Lung (tissue), 12 donors: ENCODE measurements around the gene NCOA5. TPM values are rescaled to one million over a fixed set of nuclear protein-coding genes. Genes with fewer than 3 reads are reported as not detected.

Experiments used
- ATAC-seq: fragments of 200-7000 bp; cut with Tn5 transposase; one replicate; pipeline ENCODE4 v1.9.1; 2020; ENCODE audit warnings: moderate number of reproducible peaks; ENCODE audit not compliant: insufficient read depth, low FRiP score
- DNase-seq, 3 donors: peaks; one replicate each; pipeline ENCODE4 v3.0.0-alpha.2; 2013 to 2017
- H3K27ac ChIP-seq, 2 donors: one replicate each; pipeline ENCODE4 v1.5.1; 2013; ENCODE audit warnings: mild to moderate bottlenecking in 2 of 2, moderate library complexity in 2 of 2, control low read depth in 1 of 2, inconsistent platforms in 1 of 2, low read depth in 1 of 2, low read length in 1 of 2
- H3K27me3 ChIP-seq, 3 donors: one replicate each; pipeline ENCODE4 v1.5.1; 2013; ENCODE audit warnings: low read length in 2 of 3; ENCODE audit not compliant: control insufficient read depth in 3 of 3, insufficient read depth in 3 of 3
- H3K36me3 ChIP-seq, 4 donors: one replicate each; pipeline ENCODE4 v1.5.1; 2013; ENCODE audit warnings: low read length in 4 of 4, mild to moderate bottlenecking in 1 of 4, moderate library complexity in 1 of 4; ENCODE audit not compliant: control insufficient read depth in 4 of 4, insufficient read depth in 4 of 4
- H3K4me1 ChIP-seq, 5 donors: one replicate each; pipeline ENCODE4 v1.5.1; 2013; ENCODE audit warnings: low read length in 5 of 5, mild to moderate bottlenecking in 2 of 5, moderate library complexity in 1 of 5; ENCODE audit not compliant: control insufficient read depth in 5 of 5, insufficient read depth in 5 of 5
- H3K4me3 ChIP-seq: one replicate; pipeline ENCODE4 v1.5.1; 2013; ENCODE audit warnings: mild to moderate bottlenecking, control low read depth, moderate library complexity
- H3K9ac ChIP-seq, 2 donors: one replicate each; pipeline ENCODE4 v1.5.1; 2013; ENCODE audit warnings: low read length in 2 of 2, control low read depth in 1 of 2; ENCODE audit not compliant: insufficient read depth in 1 of 2
- H3K9me3 ChIP-seq, 4 donors: one replicate each; pipeline ENCODE4 v1.5.1; 2013; ENCODE audit warnings: low read length in 3 of 4, mild to moderate bottlenecking in 1 of 4, moderate library complexity in 1 of 4; ENCODE audit not compliant: control insufficient read depth in 4 of 4, insufficient read depth in 3 of 4
- CTCF ChIP-seq: IDR thresholded peaks from 2 replicates; pipeline ENCODE4 v1.5.1; 2012; ENCODE audit warnings: mild to moderate bottlenecking; ENCODE audit errors: control extremely low read depth, extremely low read depth
- WGBS, 2 donors: extraction: QIAGEN DNeasy Blood & Tissue Kit; methylation state at CpG; one replicate each; pipeline ENCODE4 v1.1.7; 2013; 5-methylcytosine and 5-hydroxymethylcytosine counted together
- polyA plus RNA-seq, 2 donors: library from polyadenylated mRNA; stranded (reverse); fragments of 200-250 nt; gene quantifications; one replicate each; pipeline ENCODE4 v1.2.1, GENCODE V29; 2013
- total RNA-seq, 2 donors: library from RNA; depleted of rRNA in 1 of 2; stranded (reverse); fragments of >200 nt in 1 of 2; gene quantifications; one replicate each; pipeline ENCODE4 v1.2.1, GENCODE V29; 2014 to 2021
- donor health status: control.
- donor health status: control.
- donor health status: Bipolar disorder and iron deficiency.
- donor health status: healthy.
- donor health status: DM: yes; HTN: yes; CAD: no.

NCOA5 gene
- total and polyA plus RNA-seq, 4 donors, result 11.1 to 24.2 (median 15.1) TPM

GRCh38 chr20:46129955-46130481 lies 40.3 kb upstream of the NCOA5 start:
- no peak overlapping the region for H3K27ac ChIP-seq
- peaks cover 0 to 8% (median 0%) of the 10 kb centered on the region in 4 donors for H3K36me3 ChIP-seq
- WGBS, 2 donors, result 45 to 47% methylated on average over 5 of the region's 5 CpGs
- ATAC-seq, result no peak
- H3K27me3 ChIP-seq, result peaks cover 0 to 13% (median 5%) of the 10 kb centered on the region in 3 donors
- no peaks in the 10 kb centered on the region for H3K9me3 ChIP-seq
- TF ChIP-seq CTCF, result no peak
- no peak for DNase-seq
- H3K4me3 ChIP-seq, result no peak overlapping the region
- no peak overlapping the region for H3K9ac ChIP-seq
- peaks cover 0 to 6% (median 0%) of the 10 kb centered on the region in 5 donors for H3K4me1 ChIP-seq

GRCh38 chr20:46128310-46129151 lies 38.8 kb upstream of the NCOA5 start:
- no peak for TF ChIP-seq CTCF
- WGBS, 2 donors, result 49 to 54% methylated on average over 16 of the region's 16 CpGs
- H3K4me3 ChIP-seq, result no peak overlapping the region
- no peak overlapping the region for H3K27ac ChIP-seq
- ATAC-seq (no peak), DNase-seq (no peak)
- H3K36me3 ChIP-seq, result peaks cover 0 to 9% (median 0%) of the 10 kb centered on the region in 4 donors
- H3K9ac ChIP-seq, result no peak overlapping the region
- H3K27me3 ChIP-seq, result peaks cover 0 to 13% (median 5%) of the 10 kb centered on the region in 3 donors
- no peaks in the 10 kb centered on the region for H3K9me3 ChIP-seq
- peaks cover 0 to 6% (median 0%) of the 10 kb centered on the region in 5 donors for H3K4me1 ChIP-seq

GRCh38 chr20:46127396-46128010 lies 37.7 kb upstream of the NCOA5 start:
- H3K27ac ChIP-seq, result no peak overlapping the region
- WGBS, 2 donors, result 90 to 94% methylated on average over 11 of the region's 11 CpGs
- no peak overlapping the region for H3K9ac ChIP-seq
- H3K27me3 ChIP-seq, result peaks cover 0 to 9% (median 9%) of the 10 kb centered on the region in 3 donors
- no peak overlapping the region for H3K4me3 ChIP-seq
- peaks cover 0 to 3% (median 0%) of the 10 kb centered on the region in 5 donors for H3K4me1 ChIP-seq
- peaks cover 0 to 19% (median 0%) of the 10 kb centered on the region in 4 donors for H3K36me3 ChIP-seq
- DNase-seq (no peak), ATAC-seq (no peak)
- no peak for TF ChIP-seq CTCF
- H3K9me3 ChIP-seq, result no peaks in the 10 kb centered on the region
